HG03280 (cell line): ENCODE results near the gene PCSK6.

Source experiments
- ATAC-seq: cut with Tn5 transposase; IDR thresholded peaks from one replicate; pipeline ENCODE4 v1.9.1; 2021; ENCODE audit warnings: mild to moderate bottlenecking, moderate library complexity; ENCODE audit not compliant: unreplicated experiment

The PCSK6 gene

GRCh38 chr15:101314336-101315125 lies 175.0 kb downstream of the PCSK6 start:
- no peak for ATAC-seq

- ATAC-seq, result no peak
These were observed 176.3 kb downstream of the PCSK6 start for GRCh38 chr15:101313041-101313761.

- no peak for ATAC-seq
These were observed 179.0 kb downstream of the PCSK6 start for GRCh38 chr15:101310508-101310907.

GRCh38 chr15:101310161-101310480 lies 179.4 kb downstream of the PCSK6 start:
- ATAC-seq, result no peak

GRCh38 chr15:101309436-101310160 lies 179.9 kb downstream of the PCSK6 start:
- ATAC-seq, result no peak

GRCh38 chr15:101308604-101309435 lies 180.7 kb downstream of the PCSK6 start:
- ATAC-seq, result no peak

GRCh38 chr15:101307897-101308603 lies 181.5 kb downstream of the PCSK6 start:
- ATAC-seq, result no peak

- no peak for ATAC-seq
These were observed 182.2 kb downstream of the PCSK6 start for GRCh38 chr15:101307048-101307896.

- no peak for ATAC-seq
These were observed 183.0 kb downstream of the PCSK6 start for GRCh38 chr15:101306341-101307047.

- ATAC-seq, result no peak
These were observed 183.7 kb downstream of the PCSK6 start for GRCh38 chr15:101305820-101306255.

GRCh38 chr15:101303408-101303807 lies 186.1 kb downstream of the PCSK6 start:
- ATAC-seq, result no peak

GRCh38 chr15:101296418-101297405 lies 192.8 kb downstream of the PCSK6 start:
- ATAC-seq, result no peak

GRCh38 chr15:101295607-101296161 lies 193.8 kb downstream of the PCSK6 start:
- no peak for ATAC-seq

GRCh38 chr15:101294731-101295606 lies 194.5 kb downstream of the PCSK6 start, which contains the start of gene SNRPA1:
SNRPA1 (minus strand) TSS chr15:101295248; CDS start chr15:101295178, 70 bp downstream.
- peak; percentile 84 for ATAC-seq

- ATAC-seq, result no peak
These were observed 196.4 kb downstream of the PCSK6 start for GRCh38 chr15:101293122-101293521.

- ATAC-seq, result no peak
These were observed 200.5 kb downstream of the PCSK6 start for GRCh38 chr15:101288905-101289513.
